HFF-Myc (cell line): Measurements from ENCODE around the gene GJB6.

Experiments used
- DNase-seq: peaks from one replicate; pipeline ENCODE4 v3.0.0-alpha.2; 2011; ENCODE audit warnings: low read depth; ENCODE audit errors: extremely low read depth
- H3K4me3 ChIP-seq: replicated peaks from 2 replicates; pipeline ENCODE4 v1.5.1; 2011; ENCODE audit warnings: low read depth, mild to moderate bottlenecking, control low read depth, low read length
- TF ChIP-seq, protein P1 (sequence below): IDR thresholded peaks from 2 replicates; pipeline ENCODE4 v1.5.1; 2012; ENCODE audit warnings: mild to moderate bottlenecking, low read depth, low read length, control low read depth; ENCODE audit errors: missing control alignments

The GJB6 gene

GRCh38 chr13:20227730-20228129 is 4.4 kb downstream of the GJB6 start:
- no peak overlapping the region for H3K4me3 ChIP-seq
- TF ChIP-seq, protein P1, sequence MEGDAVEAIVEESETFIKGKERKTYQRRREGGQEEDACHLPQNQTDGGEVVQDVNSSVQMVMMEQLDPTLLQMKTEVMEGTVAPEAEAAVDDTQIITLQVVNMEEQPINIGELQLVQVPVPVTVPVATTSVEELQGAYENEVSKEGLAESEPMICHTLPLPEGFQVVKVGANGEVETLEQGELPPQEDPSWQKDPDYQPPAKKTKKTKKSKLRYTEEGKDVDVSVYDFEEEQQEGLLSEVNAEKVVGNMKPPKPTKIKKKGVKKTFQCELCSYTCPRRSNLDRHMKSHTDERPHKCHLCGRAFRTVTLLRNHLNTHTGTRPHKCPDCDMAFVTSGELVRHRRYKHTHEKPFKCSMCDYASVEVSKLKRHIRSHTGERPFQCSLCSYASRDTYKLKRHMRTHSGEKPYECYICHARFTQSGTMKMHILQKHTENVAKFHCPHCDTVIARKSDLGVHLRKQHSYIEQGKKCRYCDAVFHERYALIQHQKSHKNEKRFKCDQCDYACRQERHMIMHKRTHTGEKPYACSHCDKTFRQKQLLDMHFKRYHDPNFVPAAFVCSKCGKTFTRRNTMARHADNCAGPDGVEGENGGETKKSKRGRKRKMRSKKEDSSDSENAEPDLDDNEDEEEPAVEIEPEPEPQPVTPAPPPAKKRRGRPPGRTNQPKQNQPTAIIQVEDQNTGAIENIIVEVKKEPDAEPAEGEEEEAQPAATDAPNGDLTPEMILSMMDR, result no peak
- no peak for DNase-seq

DNA sequence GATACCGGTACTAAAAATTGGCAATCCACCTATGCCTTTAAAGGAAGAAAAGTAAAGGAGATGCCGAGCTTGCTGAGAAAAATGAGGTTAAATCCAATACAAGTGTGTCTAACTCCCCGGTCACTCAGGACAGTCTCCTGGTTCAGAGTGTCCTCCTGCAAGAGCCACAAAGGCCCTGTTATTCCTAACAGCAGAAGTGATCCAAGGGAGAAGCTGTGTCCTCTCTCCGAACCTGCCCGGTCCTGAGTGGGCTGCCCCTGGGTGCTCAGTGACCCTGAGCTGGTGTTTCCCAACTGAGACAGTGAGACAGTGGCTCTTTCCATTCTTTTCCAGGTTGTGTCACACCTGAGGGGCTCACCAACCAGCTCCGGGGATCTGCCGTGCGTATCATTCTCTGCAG is 4.8 kb downstream of the GJB6 start:
- TF ChIP-seq, protein P1, result no peak
- no peak for DNase-seq
- no peak overlapping the region for H3K4me3 ChIP-seq

DNA sequence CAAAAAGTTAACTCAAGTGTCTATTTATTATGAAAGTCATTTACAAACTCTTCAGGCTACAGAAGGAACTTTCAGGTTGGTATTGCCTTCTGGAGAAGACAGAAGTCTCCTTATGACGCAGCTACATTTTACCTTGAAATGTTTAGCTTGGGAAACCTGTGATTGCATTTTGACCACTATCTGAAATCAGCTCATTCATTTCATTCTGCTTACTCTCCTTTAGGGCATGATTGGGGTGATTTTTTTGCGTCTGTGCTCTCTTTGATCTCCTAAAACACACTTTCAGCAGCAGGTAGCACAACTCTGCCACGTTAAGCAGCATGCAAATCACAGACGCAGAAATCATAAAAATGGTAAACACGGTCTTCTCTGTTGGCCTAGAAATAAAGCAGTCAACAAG is 9.6 kb downstream of the GJB6 start:
- TF ChIP-seq, protein P1, result no peak
- no peak for DNase-seq
- no peak overlapping the region for H3K4me3 ChIP-seq

- DNase-seq, result no peak
- TF ChIP-seq, protein P1, result no peak
- H3K4me3 ChIP-seq, result no peak overlapping the region
These were observed 10.3 kb downstream of the GJB6 start for GRCh38 chr13:20221772-20222171.

DNA sequence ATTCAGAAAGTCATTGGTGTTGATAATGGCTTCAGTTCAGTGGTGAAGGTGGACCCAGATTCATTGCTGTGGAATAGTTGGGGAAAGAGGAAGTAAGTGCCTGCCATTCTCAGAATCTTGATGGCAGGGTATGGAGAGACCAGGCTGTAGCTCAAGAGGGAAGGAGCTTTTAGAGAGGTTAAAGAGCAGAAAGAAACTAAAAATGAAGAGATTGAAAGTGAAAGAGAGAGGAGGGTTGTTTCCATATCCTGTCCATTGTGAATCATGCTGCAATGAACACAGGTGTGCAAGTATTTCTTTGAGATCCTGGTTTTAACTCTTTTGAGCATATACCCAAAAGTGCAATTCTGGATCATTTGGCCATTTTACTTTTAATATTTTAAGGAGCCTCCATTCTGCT is 12.5 kb downstream of the GJB6 start:
- no peak for DNase-seq
- H3K4me3 ChIP-seq, result no peak overlapping the region
- TF ChIP-seq, protein P1, result no peak

- H3K4me3 ChIP-seq, result no peak overlapping the region
- DNase-seq, result no peak
- TF ChIP-seq, protein P1, result no peak
These were observed 15.0 kb downstream of the GJB6 start for GRCh38 chr13:20217168-20217567.

GRCh38 chr13:20209948-20210347 is 22.2 kb downstream of the GJB6 start:
- no peak for DNase-seq
- TF ChIP-seq, protein P1, result no peak
- no peak overlapping the region for H3K4me3 ChIP-seq
